H1 (cell line): ENCODE results near the gene TLNRD1. TPM values are rescaled to one million over a fixed set of nuclear protein-coding genes. Genes with fewer than 3 reads are reported as not detected.

Source experiments
- CTCF ChIA-PET: fragments of 300-600 bp; sonication (Branson Sonifier 250); formaldehyde crosslinking; loops from one replicate; lab custom pipeline; 2021; ENCODE audit not compliant: partially characterized antibody; lab: Charles Lee
- POLR2A ChIA-PET: fragments of 300-600 bp; sonication (Branson Sonifier 250); formaldehyde crosslinking; loops from one replicate; lab custom pipeline; 2021; ENCODE audit warnings: inconsistent platforms; ENCODE audit not compliant: partially characterized antibody; lab: Charles Lee
- DNase-seq, 2 experiments: peaks; one replicate each; pipeline versions ENCODE4 v3.0.0 to v3.0.0-alpha.2; 2010 to 2022; ENCODE audit warnings: low spot score in 2 of 2, low read depth in 1 of 2, mixed read lengths in 1 of 2
- FAIRE-seq: peaks from 2 replicates; lab custom pipeline; 2011; peaks lifted over from hg19 to GRCh38; lab: Jason Lieb, UNC
- H2AFZ ChIP-seq: 2 replicates; pipeline ENCODE4 v1.8.1; 2012; ENCODE audit warnings: low read length, inconsistent platforms
- H2AK5ac ChIP-seq: 2 replicates; pipeline ENCODE4 v1.6.1; 2013; ENCODE audit warnings: low read depth, low read length
- H2BK120ac ChIP-seq: replicated peaks from 2 replicates; pipeline ENCODE3; 2013; ENCODE audit warnings: low read depth, low read length, inconsistent platforms
- H2BK12ac ChIP-seq: 2 replicates; pipeline ENCODE4 v1.6.1; 2013; ENCODE audit warnings: low read depth, low read length
- H2BK15ac ChIP-seq: 2 replicates; pipeline ENCODE4 v1.6.1; 2013; ENCODE audit warnings: low read length
- H2BK20ac ChIP-seq: 2 replicates; pipeline ENCODE4 v1.6.1; 2013; ENCODE audit warnings: low read length
- H2BK5ac ChIP-seq: 2 replicates; pipeline ENCODE4 v1.6.1; 2013; ENCODE audit warnings: low read depth, low read length
- H3K14ac ChIP-seq: 2 replicates; pipeline ENCODE4 v1.6.1; 2013; ENCODE audit warnings: inconsistent platforms; ENCODE audit not compliant: insufficient read length
- H3K18ac ChIP-seq: 2 replicates; pipeline ENCODE4 v1.6.1; 2013; ENCODE audit warnings: low read length; ENCODE audit errors: extremely low read depth
- H3K23ac ChIP-seq: 2 replicates; pipeline ENCODE4 v1.6.1; 2013; ENCODE audit warnings: inconsistent platforms; ENCODE audit not compliant: insufficient read length
- H3K23me2 ChIP-seq: 2 replicates; pipeline ENCODE4 v1.6.1; 2013; ENCODE audit warnings: low read depth, low read length
- H3K27ac ChIP-seq: 2 replicates; pipeline ENCODE4 v1.6.1; 2011; ENCODE audit warnings: low read depth, low read length, inconsistent platforms
- H3K27me3 ChIP-seq, 4 experiments: replicated peaks in 1 of 4; 1 replicate in 1 of 4; 2 replicates in 3 of 4; pipeline versions ENCODE4 v1.6.1 to v1.8.1; 2011 to 2013; ENCODE audit warnings: low read length in 3 of 4, mild to moderate bottlenecking in 3 of 4, inconsistent platforms in 2 of 4, mixed read lengths in 2 of 4, moderate library complexity in 1 of 4; ENCODE audit not compliant: control insufficient read depth in 3 of 4, insufficient read depth in 3 of 4; ENCODE audit errors: extremely low read depth in 1 of 4
- H3K36me3 ChIP-seq, 4 experiments: 2 replicates each; pipeline versions ENCODE4 v1.6.1 to v1.8.1; 2011 to 2013; ENCODE audit warnings: mild to moderate bottlenecking in 4 of 4, low read length in 3 of 4, moderate library complexity in 2 of 4, control low read depth in 1 of 4, inconsistent platforms in 1 of 4; ENCODE audit not compliant: insufficient read depth in 4 of 4, control insufficient read depth in 2 of 4
- H3K4ac ChIP-seq: replicated peaks from 2 replicates; pipeline ENCODE3; 2013; ENCODE audit warnings: low read length, low read depth, mixed read lengths, inconsistent platforms; ENCODE audit not compliant: insufficient read length
- H3K4me1 ChIP-seq, 4 experiments: replicated peaks in 1 of 4; 1 replicate in 1 of 4; 2 replicates in 3 of 4; pipeline versions ENCODE4 v1.6.1 to v1.8.1; 2011 to 2013; ENCODE audit warnings: low read length in 3 of 4, inconsistent platforms in 2 of 4, mixed read lengths in 1 of 4; ENCODE audit not compliant: insufficient read depth in 4 of 4, control insufficient read depth in 3 of 4
- H3K4me2 ChIP-seq, 2 experiments: 2 replicates each; pipeline versions ENCODE4 v1.6.1 to v1.8.1; 2011 to 2013; ENCODE audit warnings: low read depth in 2 of 2, low read length in 2 of 2, control low read depth in 1 of 2, inconsistent platforms in 1 of 2, mild to moderate bottlenecking in 1 of 2; ENCODE audit not compliant: insufficient read depth in 1 of 2
- H3K4me3 ChIP-seq, 4 experiments: fragments of 200-600, 300-600 bp in 1 of 4; sonication (generic), shearing (Covaris generic), sonication (Bioruptor Twin) in 1 of 4; 2 replicates each; pipeline versions ENCODE4 v1.5.1 to v1.8.1; 2011 to 2016; ENCODE audit warnings: low read length in 4 of 4, low read depth in 3 of 4, control low read depth in 2 of 4, inconsistent platforms in 2 of 4, mild to moderate bottlenecking in 2 of 4, mixed read lengths in 1 of 4, moderate library complexity in 1 of 4; ENCODE audit not compliant: insufficient read depth in 2 of 4; ENCODE audit errors: extremely low read depth in 1 of 4
- H3K56ac ChIP-seq: replicated peaks from 2 replicates; pipeline ENCODE3; 2013; ENCODE audit warnings: low read depth, mild to moderate bottlenecking, mixed read lengths, low read length, inconsistent platforms; ENCODE audit not compliant: insufficient read length
- H3K79me1 ChIP-seq: 2 replicates; pipeline ENCODE4 v1.6.1; 2013; ENCODE audit warnings: low read depth, low read length, control low read depth
- H3K79me2 ChIP-seq, 2 experiments: 2 replicates each; pipeline versions ENCODE4 v1.6.1 to v1.8.1; 2012 to 2013; ENCODE audit warnings: low read length in 2 of 2, mild to moderate bottlenecking in 2 of 2, inconsistent platforms in 1 of 2; ENCODE audit not compliant: insufficient read depth in 2 of 2, control insufficient read depth in 1 of 2
- H3K9ac ChIP-seq, 4 experiments: replicated peaks in 1 of 4; 1 replicate in 1 of 4; 2 replicates in 3 of 4; pipeline versions ENCODE4 v1.6.1 to v1.8.1; 2011 to 2013; ENCODE audit warnings: low read depth in 3 of 4, low read length in 3 of 4, control low read depth in 2 of 4, mild to moderate bottlenecking in 2 of 4, moderate library complexity in 2 of 4, inconsistent platforms in 1 of 4; ENCODE audit errors: extremely low read depth in 1 of 4
- H3K9me3 ChIP-seq, 2 experiments: 2 replicates each; pipeline versions ENCODE4 v1.6.1 to v1.8.1; 2012 to 2013; ENCODE audit warnings: mild to moderate bottlenecking in 2 of 2, moderate library complexity in 2 of 2, control low read depth in 1 of 2, inconsistent platforms in 1 of 2, low read depth in 1 of 2, low read length in 1 of 2, mixed read lengths in 1 of 2; ENCODE audit not compliant: insufficient read depth in 2 of 2
- H4K20me1 ChIP-seq, 2 experiments: replicated peaks in 1 of 2; 2 replicates each; pipeline versions ENCODE3 to v1.8.1; 2011 to 2013; ENCODE audit warnings: inconsistent platforms in 2 of 2, low read length in 2 of 2, mild to moderate bottlenecking in 1 of 2; ENCODE audit not compliant: insufficient read depth in 2 of 2, control insufficient read depth in 1 of 2
- H4K5ac ChIP-seq: 2 replicates; pipeline ENCODE4 v1.6.1; 2013; ENCODE audit warnings: low read length, low read depth, mixed read lengths, inconsistent platforms; ENCODE audit not compliant: insufficient read length
- H4K8ac ChIP-seq: 2 replicates; pipeline ENCODE4 v1.8.0; 2013; ENCODE audit warnings: mild to moderate bottlenecking, moderate library complexity, low read length, inconsistent platforms; ENCODE audit not compliant: insufficient read depth; ENCODE audit errors: extremely low read depth
- H4K91ac ChIP-seq: replicated peaks from 2 replicates; pipeline ENCODE3; 2013; ENCODE audit warnings: low read length, mixed read lengths, inconsistent platforms; ENCODE audit not compliant: insufficient read length
- BACH1 ChIP-seq: IDR thresholded peaks from 2 replicates; pipeline ENCODE4 v1.6.1; 2012; ENCODE audit warnings: low read length, improper control_type of control experiment
- CBX5 ChIP-seq: fragments of 300-800, 300-1000 bp; sonication (generic); IDR thresholded peaks from 2 replicates; pipeline ENCODE4 v1.7.1; 2016; ENCODE audit warnings: antibody characterized with exemption, low read length, low read depth
- EP300 ChIP-seq, 2 experiments: IDR thresholded peaks; 1 replicate in 1 of 2; 2 replicates in 1 of 2; pipeline ENCODE4 v1.6.1; 2011 to 2012; ENCODE audit warnings: low read depth in 2 of 2, low read length in 2 of 2, mild to moderate bottlenecking in 2 of 2, borderline replicate concordance in 1 of 2, inconsistent platforms in 1 of 2, moderate library complexity in 1 of 2
- FOSL1 ChIP-seq: IDR thresholded peaks from 2 replicates; pipeline ENCODE4 v1.6.1; 2011; ENCODE audit warnings: mild to moderate bottlenecking, low read depth, low read length, moderate library complexity; ENCODE audit not compliant: insufficient read depth
- JUND ChIP-seq: IDR thresholded peaks from 2 replicates; pipeline ENCODE4 v1.6.1; 2011; ENCODE audit warnings: mild to moderate bottlenecking, improper control_type of control experiment, low read length
- KDM1A ChIP-seq: fragments of 200-600, 300-600 bp; sonication (generic); IDR thresholded peaks from 2 replicates; pipeline ENCODE4 v1.7.1; 2016; ENCODE audit warnings: mild to moderate bottlenecking, low read length, borderline replicate concordance
- KDM5A ChIP-seq: fragments of 200-600 bp; IDR thresholded peaks from 2 replicates; pipeline ENCODE4 v1.7.1; 2012; ENCODE audit warnings: mild to moderate bottlenecking, low read length, inconsistent platforms, mixed read lengths
- MAFK ChIP-seq: IDR thresholded peaks from 2 replicates; pipeline ENCODE4 v1.6.1; 2012; ENCODE audit warnings: low read depth, mild to moderate bottlenecking, improper control_type of control experiment, low read length
- NRF1 ChIP-seq: IDR thresholded peaks from 2 replicates; pipeline ENCODE4 v1.6.1; 2011; ENCODE audit warnings: mild to moderate bottlenecking, low read depth, low read length, improper control_type of control experiment
- RFX5 ChIP-seq: IDR thresholded peaks from 2 replicates; pipeline ENCODE4 v1.6.1; 2011; ENCODE audit warnings: low read depth, low read length, improper control_type of control experiment, borderline replicate concordance
- TAF1 ChIP-seq: IDR thresholded peaks from 2 replicates; pipeline ENCODE4 v1.6.1; 2011; ENCODE audit warnings: mild to moderate bottlenecking, low read depth, low read length
- WGBS, 2 experiments: shearing (Covaris generic) in 1 of 2; methylation state at CpG; one replicate each; pipeline versions ENCODE4 v1.1.6 to v1.1.7; 2013 to 2015; ENCODE audit warnings: low lambda C conversion rate in 2 of 2, mixed read lengths in 2 of 2, inconsistent platforms in 1 of 2, low coverage in 1 of 2, missing lambda C conversion rate in 1 of 2; ENCODE audit not compliant: insufficient replicate concordance in 2 of 2, insufficient coverage in 1 of 2, insufficient read length in 1 of 2; ENCODE audit errors: extremely low coverage in 1 of 2, missing lambda C conversion rate in 1 of 2; 5-methylcytosine and 5-hydroxymethylcytosine counted together
- polyA plus RNA-seq, 7 experiments: library from polyadenylated mRNA; depleted of rRNA in 3 of 7; stranded (reverse) in 5 of 7; unstranded in 2 of 7; fragments of >200 nt in 5 of 7; fragments of 200-250 nt in 2 of 7; gene quantifications; 1 replicate in 5 of 7; 2 replicates in 1 of 7; 4 replicates in 1 of 7; pipeline versions ENCODE4 v1.2.1 to v1.2.3, GENCODE V29; 2011 to 2013; ENCODE audit warnings: missing spikeins in 2 of 7, mixed read lengths in 2 of 7
- total RNA-seq: library from RNA; stranded (reverse); fragmentation: NEBNext Ultra II Directional; extraction: Animal tissue kit (Norgen Biotek cat#: 25700); gene quantifications from 2 replicates; pipeline ENCODE4 v1.2.1, GENCODE V29; 2021

Gene TLNRD1
- total and polyA plus RNA-seq, 2 of the 8 experiments (the other 6 are each of a cell fraction or from before 2014, with no cell fraction given): 12.2 to 20.5 TPM

GRCh38 chr15:80989518-80990478 is 10.9 kb upstream of the TLNRD1 start, which contains the start of gene MESD:
TSS of gene MESD (minus strand) at chr15:80989819. CDS start at chr15:80989791, 28 bp downstream.
- no peak within 1 kb of the TSS for H3K4ac ChIP-seq
- DNase-seq (peak; percentile 86 to 98), FAIRE-seq (no peak)
- H2BK12ac ChIP-seq: peak within 1 kb of the TSS; percentile 11; the same call in 1 of the 2 replicates
- H2BK5ac ChIP-seq: peak within 1 kb of the TSS; percentile 95
- H3K4me3 ChIP-seq: peak within 1 kb of the TSS; percentile 74 to 100 (median 94)
- peaks cover 24 to 46% of the 10 kb centered on the region in 2 experiments for H3K79me2 ChIP-seq
- H3K36me3 ChIP-seq: no peaks in the 10 kb centered on the region; a peak in 2 of 8 replicates
- POLR2A ChIA-PET: interaction anchor here (0.7 to 2.9 kb wide), 4 partner anchors 10 to 21 kb away, joined by 3 to 10 read pairs (median 6); no protein-coding TSS in a partner anchor
- H3K79me1 ChIP-seq: peaks cover 10% of the 10 kb centered on the region
- H4K5ac ChIP-seq: peak within 1 kb of the TSS; percentile 73
- CTCF ChIA-PET: interaction anchor here (1.2 to 1.7 kb wide), 3 partner anchors 12 to 276 kb away, joined by 5 to 6 read pairs (median 5); no protein-coding TSS in a partner anchor
- peak within 1 kb of the TSS; percentile 62; the same call in 1 of the 2 replicates for H3K18ac ChIP-seq
- 7% methylated on average over 41 of the region's 63 CpGs; no CpG with 5 or more reads in 1 of the 2 experiments for WGBS, 2 experiments
- H4K8ac ChIP-seq: peak within 1 kb of the TSS; percentile 99; the same call in 1 of the 2 replicates
- no peaks in the 10 kb centered on the region for H3K9me3 ChIP-seq
- peak within 1 kb of the TSS; percentile 93 to 99 (median 96) for H3K9ac ChIP-seq
- H2AFZ ChIP-seq: peak within 1 kb of the TSS; percentile 99
- peak within 1 kb of the TSS; percentile 45 for H4K91ac ChIP-seq
- peak within 1 kb of the TSS; percentile 98 for H3K27ac ChIP-seq
- no peak within 1 kb of the TSS for H3K14ac ChIP-seq
- H2BK15ac ChIP-seq: no peak within 1 kb of the TSS
- peak within 1 kb of the TSS; percentile 95 to 100 for H3K4me2 ChIP-seq
- no peak within 1 kb of the TSS for H2BK20ac ChIP-seq
- H2AK5ac ChIP-seq: no peak within 1 kb of the TSS
- H3K23me2 ChIP-seq: peaks cover 4% of the 10 kb centered on the region
- H3K23ac ChIP-seq: no peak within 1 kb of the TSS
- no peak within 1 kb of the TSS for H2BK120ac ChIP-seq
- peak within 1 kb of the TSS; percentile 80 for H3K56ac ChIP-seq
- H3K4me1 ChIP-seq: peaks cover 0 to 8% (median 2%) of the 10 kb centered on the region in 4 experiments; a peak in 3 of 7 replicates
- H4K20me1 ChIP-seq: peaks cover 4 to 6% of the 10 kb centered on the region in 2 experiments
- H3K27me3 ChIP-seq: no peaks in the 10 kb centered on the region
- TF ChIP-seq EP300 (IDR thresholded peaks at IDR 0.05; ENCODE audit: borderline replicate concordance in 1 of 2, low read depth in 2 of 2, low read length in 2 of 2) (no peak), TAF1 (peak; percentile 96), MAFK (no peak), CBX5 (no peak), RFX5 (no peak), JUND (no peak), KDM1A (no peak), FOSL1 (no peak), NRF1 (peak; percentile 47; the same call in 1 of the 2 replicates), BACH1 (no peak), KDM5A (peak; percentile 86)
